Astrocyte of the spinal cord (primary cell): ENCODE data around the gene PXN.
A peak's percentile ranks its signal among the peaks of the same experiment; 100 is the strongest.
"Not testable (repeated sequence)": the region's sequence is repeated elsewhere in the genome, so short reads cannot be mapped to it uniquely, and the experiment has no call there.

Source experiments
- DNase-seq: peaks from one replicate; pipeline ENCODE4 v3.0.0; 2011; ENCODE audit warnings: low read depth, low spot score
- H3K4me3 ChIP-seq: 2 replicates; pipeline ENCODE4 v1.5.1; 2011; ENCODE audit warnings: low read depth, mild to moderate bottlenecking, low read length, moderate library complexity
- CTCF ChIP-seq: IDR thresholded peaks from 2 replicates; pipeline ENCODE4 v1.5.1; 2012; ENCODE audit warnings: low read depth, mild to moderate bottlenecking, low read length, inconsistent platforms
- in situ Hi-C: cut with HindIII; loops from 2 replicates; pipeline ENCODE4 v1.10.0; 2017; ENCODE audit warnings: low sequenced_read_pairs

The PXN gene

GRCh38 chr12:120240495-120240833, 25.1 kb downstream of the PXN start:
- in situ Hi-C loops, result no loop called here
- no peak for TF ChIP-seq CTCF
- no peak for DNase-seq

GRCh38 chr12:120239776-120240494, 25.6 kb downstream of the PXN start:
- in situ Hi-C loops, result no loop called here
- no peak for DNase-seq
- TF ChIP-seq CTCF, result no peak
- H3K4me3 ChIP-seq, result no peak overlapping the region

More at GRCh38 chr12:120240495-120240833, 25.1 kb downstream of the PXN start:
- H3K4me3 ChIP-seq, result no peak overlapping the region

- H3K4me3 ChIP-seq, result no peak overlapping the region
- in situ Hi-C loops, result no loop called here
- TF ChIP-seq CTCF, result no peak
- DNase-seq, result no peak
Measured at GRCh38 chr12:120238839-120239445, 26.6 kb downstream of the PXN start.

GRCh38 chr12:120238217-120238616, 27.3 kb downstream of the PXN start:
- DNase-seq, result no peak
- in situ Hi-C loops, result no loop called here
- no peak for TF ChIP-seq CTCF
- no peak overlapping the region for H3K4me3 ChIP-seq

- DNase-seq, result peak; percentile 80
- no peak overlapping the region for H3K4me3 ChIP-seq
- TF ChIP-seq CTCF, result no peak
- in situ Hi-C loops, result no loop called here
Measured at GRCh38 chr12:120237360-120238171, 28.0 kb downstream of the PXN start.

GRCh38 chr12:120236809-120237208, 28.7 kb downstream of the PXN start:
- DNase-seq, in situ Hi-C loops, H3K4me3 ChIP-seq: not testable (repeated sequence)
